Panc1 (cell line): ENCODE data around the gene WFDC5. TPM values are rescaled to one million over a fixed set of nuclear protein-coding genes. Genes with fewer than 3 reads are reported as not detected.

Experiments
- ATAC-seq: fragments of 200-7000 bp; cut with Tn5 transposase; 2 replicates; pipeline ENCODE4 v1.9.1; 2020; ENCODE audit warnings: mild to moderate bottlenecking, moderate library complexity
- BruUV-seq: library from RNA; stranded (reverse); fragments of 400-500 nt; replicated peaks from 2 replicates; lab custom pipeline; 2021; lab: Mats Ljungman, UMichigan
- CTCF ChIA-PET: fragments of 300-600 bp; sonication (Branson Sonifier 250); formaldehyde crosslinking; loops from one replicate; lab custom pipeline; 2022; ENCODE audit warnings: antibody characterized with exemption; lab: Charles Lee
- POLR2A ChIA-PET: fragments of 300-600 bp; sonication (Branson Sonifier 250); formaldehyde crosslinking; loops from one replicate; lab custom pipeline; 2022; ENCODE audit warnings: antibody characterized with exemption; lab: Charles Lee
- DNase-seq: peaks from one replicate; pipeline ENCODE4 v3.0.0-alpha.2; 2010; ENCODE audit warnings: low read depth, low spot score
- H3K27ac ChIP-seq: 2 replicates; pipeline ENCODE4 v1.5.1; 2011; ENCODE audit warnings: mild to moderate bottlenecking, low read length, inconsistent platforms
- H3K27me3 ChIP-seq: fragments of 200-500 bp; sonication (Bioruptor generic); 2 replicates; pipeline ENCODE4 v1.6.0; 2014; ENCODE audit warnings: low read length, inconsistent platforms; ENCODE audit not compliant: control insufficient read depth, insufficient read depth
- H3K36me3 ChIP-seq: fragments of 200-500 bp; sonication (Bioruptor generic); 2 replicates; pipeline ENCODE4 v1.5.1; 2014; ENCODE audit warnings: inconsistent platforms, mild to moderate bottlenecking, low read length, moderate library complexity; ENCODE audit not compliant: control insufficient read depth, insufficient read depth
- H3K4me1 ChIP-seq: 2 replicates; pipeline ENCODE4 v1.5.1; 2011; ENCODE audit warnings: inconsistent platforms, mild to moderate bottlenecking, low read length, moderate library complexity; ENCODE audit not compliant: control insufficient read depth, insufficient read depth
- H3K4me3 ChIP-seq, 2 experiments: 2 replicates each; pipeline ENCODE4 v1.5.1; 2011 to 2012; ENCODE audit warnings: low read depth in 2 of 2, low read length in 2 of 2, mild to moderate bottlenecking in 2 of 2, inconsistent platforms in 1 of 2, moderate library complexity in 1 of 2
- H3K9me3 ChIP-seq: fragments of 200-500 bp; sonication (Bioruptor generic); 2 replicates; pipeline ENCODE4 v1.5.1; 2014; ENCODE audit warnings: low read depth, mild to moderate bottlenecking, inconsistent platforms, low read length, moderate library complexity; ENCODE audit not compliant: control insufficient read depth, insufficient read depth
- POLR2AphosphoS5 ChIP-seq: IDR thresholded peaks from 2 replicates; pipeline ENCODE4 v1.6.1; 2012; ENCODE audit warnings: mild to moderate bottlenecking, low read depth, low read length, moderate library complexity
- SIN3A ChIP-seq: IDR thresholded peaks from 2 replicates; pipeline ENCODE4 v1.6.1; 2012; ENCODE audit warnings: low read depth, mild to moderate bottlenecking, low read length, moderate library complexity, borderline replicate concordance; ENCODE audit not compliant: insufficient read depth
- TCF7L2 ChIP-seq: IDR thresholded peaks from 2 replicates; pipeline ENCODE4 v1.6.1; 2011; ENCODE audit warnings: mild to moderate bottlenecking, low read depth, low read length, inconsistent platforms
- in situ Hi-C: cut with HindIII; loops from 2 replicates; pipeline ENCODE4 v1.10.0; 2016; ENCODE audit warnings: low sequenced_read_pairs, low pct_unique_long_range_greater_than_20kb
- intact Hi-C: fragments of 100-400 bp; cut with micrococcal nuclease; formaldehyde crosslinking; loops from one replicate; pipeline ENCODE4 v1.10.0; 2022; ENCODE audit not compliant: unreplicated experiment
- total RNA-seq: library from RNA; stranded (reverse); gene quantifications from one replicate; pipeline ENCODE4 v1.2.1, GENCODE V29; 2021; ENCODE audit not compliant: unreplicated experiment
- TF ChIP-seq, protein P1 (sequence below): fragments of 450-650 bp; IDR thresholded peaks from 2 replicates; pipeline ENCODE4 v1.5.1; 2017; ENCODE audit warnings: mild to moderate bottlenecking
- TF ChIP-seq, protein P2 (sequence below), 2 experiments: IDR thresholded peaks; 2 replicates each; pipeline ENCODE4 v1.6.1; 2011 to 2012; ENCODE audit warnings: low read depth in 2 of 2, control low read depth in 1 of 2, low read length in 1 of 2, mild to moderate bottlenecking in 1 of 2, moderate library complexity in 1 of 2; ENCODE audit not compliant: insufficient read depth in 1 of 2

WFDC5 gene
- total RNA-seq, 1 experiment from 2014 or later, result not detected

GRCh38 chr20:45097485-45098102 is 17.4 kb downstream of the WFDC5 start:
- Histone ChIP-seq H3K4me1 (no peaks in the 10 kb centered on the region), H3K4me3 (no peak overlapping the region), H3K36me3 (no peaks in the 10 kb centered on the region), H3K27me3 (no peaks in the 10 kb centered on the region), H3K9me3 (no peaks in the 10 kb centered on the region), H3K27ac (no peak overlapping the region)
- no peak for DNase-seq
- no TSS peak for BruUV-seq
- ATAC-seq, result no peak
- in situ Hi-C loops, result no loop called here
- CTCF ChIA-PET, result interaction anchor here (0.7 to 3.9 kb wide), 2 partner anchors 86 to 606 kb away, joined by 3 to 19 read pairs; no protein-coding TSS in a partner anchor
- intact Hi-C loops, result loop anchor here (2.0 to 10.0 kb wide), 2 partner anchors 53 to 83 kb away; no protein-coding TSS in a partner anchor
- POLR2A ChIA-PET, result no interaction called here
- TF ChIP-seq, protein P1, sequence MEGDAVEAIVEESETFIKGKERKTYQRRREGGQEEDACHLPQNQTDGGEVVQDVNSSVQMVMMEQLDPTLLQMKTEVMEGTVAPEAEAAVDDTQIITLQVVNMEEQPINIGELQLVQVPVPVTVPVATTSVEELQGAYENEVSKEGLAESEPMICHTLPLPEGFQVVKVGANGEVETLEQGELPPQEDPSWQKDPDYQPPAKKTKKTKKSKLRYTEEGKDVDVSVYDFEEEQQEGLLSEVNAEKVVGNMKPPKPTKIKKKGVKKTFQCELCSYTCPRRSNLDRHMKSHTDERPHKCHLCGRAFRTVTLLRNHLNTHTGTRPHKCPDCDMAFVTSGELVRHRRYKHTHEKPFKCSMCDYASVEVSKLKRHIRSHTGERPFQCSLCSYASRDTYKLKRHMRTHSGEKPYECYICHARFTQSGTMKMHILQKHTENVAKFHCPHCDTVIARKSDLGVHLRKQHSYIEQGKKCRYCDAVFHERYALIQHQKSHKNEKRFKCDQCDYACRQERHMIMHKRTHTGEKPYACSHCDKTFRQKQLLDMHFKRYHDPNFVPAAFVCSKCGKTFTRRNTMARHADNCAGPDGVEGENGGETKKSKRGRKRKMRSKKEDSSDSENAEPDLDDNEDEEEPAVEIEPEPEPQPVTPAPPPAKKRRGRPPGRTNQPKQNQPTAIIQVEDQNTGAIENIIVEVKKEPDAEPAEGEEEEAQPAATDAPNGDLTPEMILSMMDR, result no peak
- no peak for TF ChIP-seq SIN3A

- H3K36me3 ChIP-seq, result no peaks in the 10 kb centered on the region
- POLR2A ChIA-PET, result no interaction called here
- no peak overlapping the region for H3K27ac ChIP-seq
- ATAC-seq (no peak), DNase-seq (no peak)
- in situ Hi-C loops (no loop called here), intact Hi-C loops (loop anchor here (2.0 to 10.0 kb wide), 2 partner anchors 52 to 82 kb away; no protein-coding TSS in a partner anchor)
- BruUV-seq, result no TSS peak
- H3K4me3 ChIP-seq, result no peak overlapping the region
- H3K4me1 ChIP-seq, result no peaks in the 10 kb centered on the region
- no peaks in the 10 kb centered on the region for H3K9me3 ChIP-seq
- no peak for TF ChIP-seq POLR2AphosphoS5
- TF ChIP-seq SIN3A, result no peak
- TF ChIP-seq, protein P2, sequence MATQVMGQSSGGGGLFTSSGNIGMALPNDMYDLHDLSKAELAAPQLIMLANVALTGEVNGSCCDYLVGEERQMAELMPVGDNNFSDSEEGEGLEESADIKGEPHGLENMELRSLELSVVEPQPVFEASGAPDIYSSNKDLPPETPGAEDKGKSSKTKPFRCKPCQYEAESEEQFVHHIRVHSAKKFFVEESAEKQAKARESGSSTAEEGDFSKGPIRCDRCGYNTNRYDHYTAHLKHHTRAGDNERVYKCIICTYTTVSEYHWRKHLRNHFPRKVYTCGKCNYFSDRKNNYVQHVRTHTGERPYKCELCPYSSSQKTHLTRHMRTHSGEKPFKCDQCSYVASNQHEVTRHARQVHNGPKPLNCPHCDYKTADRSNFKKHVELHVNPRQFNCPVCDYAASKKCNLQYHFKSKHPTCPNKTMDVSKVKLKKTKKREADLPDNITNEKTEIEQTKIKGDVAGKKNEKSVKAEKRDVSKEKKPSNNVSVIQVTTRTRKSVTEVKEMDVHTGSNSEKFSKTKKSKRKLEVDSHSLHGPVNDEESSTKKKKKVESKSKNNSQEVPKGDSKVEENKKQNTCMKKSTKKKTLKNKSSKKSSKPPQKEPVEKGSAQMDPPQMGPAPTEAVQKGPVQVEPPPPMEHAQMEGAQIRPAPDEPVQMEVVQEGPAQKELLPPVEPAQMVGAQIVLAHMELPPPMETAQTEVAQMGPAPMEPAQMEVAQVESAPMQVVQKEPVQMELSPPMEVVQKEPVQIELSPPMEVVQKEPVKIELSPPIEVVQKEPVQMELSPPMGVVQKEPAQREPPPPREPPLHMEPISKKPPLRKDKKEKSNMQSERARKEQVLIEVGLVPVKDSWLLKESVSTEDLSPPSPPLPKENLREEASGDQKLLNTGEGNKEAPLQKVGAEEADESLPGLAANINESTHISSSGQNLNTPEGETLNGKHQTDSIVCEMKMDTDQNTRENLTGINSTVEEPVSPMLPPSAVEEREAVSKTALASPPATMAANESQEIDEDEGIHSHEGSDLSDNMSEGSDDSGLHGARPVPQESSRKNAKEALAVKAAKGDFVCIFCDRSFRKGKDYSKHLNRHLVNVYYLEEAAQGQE (IDR thresholded peaks at IDR 0.05; ENCODE audit: insufficient read depth in 1 of 2, low read depth in 2 of 2, low read length in 1 of 2), result no peak
- TF ChIP-seq, protein P1, result no peak
- no peak for TF ChIP-seq TCF7L2
- CTCF ChIA-PET, result interaction anchor here (1.8 to 3.9 kb wide), 3 partner anchors 53 to 197 kb away, joined by 8 to 19 read pairs (median 16); no protein-coding TSS in a partner anchor
- no peaks in the 10 kb centered on the region for H3K27me3 ChIP-seq
Observed at GRCh38 chr20:45096781-45097180, 18.2 kb downstream of the WFDC5 start.
